Measurements from ENCODE around the gene RFNG. TPM values are rescaled to one million over a fixed set of nuclear protein-coding genes. Genes with fewer than 3 reads are reported as not detected.

The RFNG gene
- total and polyA plus RNA-seq, 2 of the 13 experiments (the other 11 are each of a cell fraction or from before 2014, with no cell fraction given), result 61.4 to 64.0 TPM

DNA sequence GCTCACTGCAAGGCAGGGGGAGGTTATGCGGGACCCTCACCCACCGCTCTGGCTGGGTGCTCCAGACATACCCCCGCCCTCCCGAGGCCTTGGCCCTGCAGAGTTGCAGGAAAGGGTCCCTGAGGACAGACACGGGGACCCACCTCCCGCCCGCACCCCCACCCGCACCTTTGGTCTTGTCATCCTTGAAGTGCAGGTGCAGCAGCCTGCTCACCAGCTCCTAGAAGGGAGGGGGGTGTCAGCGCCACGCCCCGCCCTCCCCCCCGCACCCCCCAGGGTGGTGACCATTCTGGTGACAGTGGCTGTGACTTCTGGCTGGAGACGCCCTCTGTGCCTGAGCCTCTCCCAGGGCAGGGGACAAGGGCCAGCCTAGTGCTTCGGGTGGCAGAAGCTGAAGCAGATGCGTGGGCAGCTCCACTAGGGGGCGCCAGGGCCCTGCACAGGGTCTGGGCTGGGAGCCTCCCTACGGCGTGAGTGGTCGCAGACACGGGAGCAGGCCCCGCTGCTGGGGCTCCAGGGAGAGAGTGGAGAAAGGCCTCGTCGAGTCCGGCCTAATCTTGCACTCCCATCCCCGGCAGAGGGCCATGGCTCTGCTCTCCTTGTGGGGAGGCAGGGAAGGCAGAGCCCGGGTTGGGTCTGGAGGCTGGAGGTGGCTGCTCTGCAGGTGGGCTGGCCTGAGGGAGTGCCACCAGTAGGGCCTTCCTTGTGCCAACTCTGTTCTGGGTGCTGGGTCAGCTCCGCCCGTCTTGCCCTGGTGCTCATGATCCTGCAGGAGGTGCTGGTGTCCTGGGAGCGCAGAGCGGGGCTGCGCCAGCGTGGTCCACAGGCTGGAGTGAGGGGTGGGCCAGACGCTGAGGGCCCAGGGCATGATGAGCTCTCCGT lies 31.7 kb downstream of the RFNG start (continued):
- TF ChIP-seq SAFB2 (CRISPR knock-in tag; IDR thresholded peaks at IDR 0.05; ENCODE audit: borderline replicate concordance, low read depth) (no peak), KLF13 (CRISPR knock-in tag; IDR thresholded peaks at IDR 0.05) (no peak), RXRA (CRISPR knock-in tag; IDR thresholded peaks at IDR 0.05) (0 out of 2 replicates have a peak, but pooled peaks have one; percentile 56), SMC3 (IDR thresholded peaks at IDR 0.05; ENCODE audit: low read length) (peak; percentile 26; the same call in 1 of the 2 replicates), MEIS2 (CRISPR knock-in tag; IDR thresholded peaks at IDR 0.05) (peak; percentile 67; the same call in 1 of the 2 replicates), ZNF674 (CRISPR knock-in tag; IDR thresholded peaks at IDR 0.05; ENCODE audit: low read depth) (no peak), TOE1 (CRISPR knock-in tag; IDR thresholded peaks at IDR 0.05) (peak; percentile 10; the same call in 1 of the 2 replicates), PTBP1 (IDR thresholded peaks at IDR 0.05; ENCODE audit: low read depth, low read length, poor library complexity, severe bottlenecking) (peak; percentile 73), THAP11 (CRISPR knock-in tag; IDR thresholded peaks at IDR 0.05) (peak; percentile 66; the same call in 1 of the 2 replicates)
- TF ChIP-seq, protein P1, sequence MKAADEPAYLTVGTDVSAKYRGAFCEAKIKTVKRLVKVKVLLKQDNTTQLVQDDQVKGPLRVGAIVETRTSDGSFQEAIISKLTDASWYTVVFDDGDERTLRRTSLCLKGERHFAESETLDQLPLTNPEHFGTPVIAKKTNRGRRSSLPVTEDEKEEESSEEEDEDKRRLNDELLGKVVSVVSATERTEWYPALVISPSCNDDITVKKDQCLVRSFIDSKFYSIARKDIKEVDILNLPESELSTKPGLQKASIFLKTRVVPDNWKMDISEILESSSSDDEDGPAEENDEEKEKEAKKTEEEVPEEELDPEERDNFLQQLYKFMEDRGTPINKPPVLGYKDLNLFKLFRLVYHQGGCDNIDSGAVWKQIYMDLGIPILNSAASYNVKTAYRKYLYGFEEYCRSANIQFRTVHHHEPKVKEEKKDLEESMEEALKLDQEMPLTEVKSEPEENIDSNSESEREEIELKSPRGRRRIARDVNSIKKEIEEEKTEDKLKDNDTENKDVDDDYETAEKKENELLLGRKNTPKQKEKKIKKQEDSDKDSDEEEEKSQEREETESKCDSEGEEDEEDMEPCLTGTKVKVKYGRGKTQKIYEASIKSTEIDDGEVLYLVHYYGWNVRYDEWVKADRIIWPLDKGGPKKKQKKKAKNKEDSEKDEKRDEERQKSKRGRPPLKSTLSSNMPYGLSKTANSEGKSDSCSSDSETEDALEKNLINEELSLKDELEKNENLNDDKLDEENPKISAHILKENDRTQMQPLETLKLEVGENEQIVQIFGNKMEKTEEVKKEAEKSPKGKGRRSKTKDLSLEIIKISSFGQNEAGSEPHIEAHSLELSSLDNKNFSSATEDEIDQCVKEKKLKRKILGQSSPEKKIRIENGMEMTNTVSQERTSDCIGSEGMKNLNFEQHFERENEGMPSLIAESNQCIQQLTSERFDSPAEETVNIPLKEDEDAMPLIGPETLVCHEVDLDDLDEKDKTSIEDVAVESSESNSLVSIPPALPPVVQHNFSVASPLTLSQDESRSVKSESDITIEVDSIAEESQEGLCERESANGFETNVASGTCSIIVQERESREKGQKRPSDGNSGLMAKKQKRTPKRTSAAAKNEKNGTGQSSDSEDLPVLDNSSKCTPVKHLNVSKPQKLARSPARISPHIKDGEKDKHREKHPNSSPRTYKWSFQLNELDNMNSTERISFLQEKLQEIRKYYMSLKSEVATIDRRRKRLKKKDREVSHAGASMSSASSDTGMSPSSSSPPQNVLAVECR (CRISPR knock-in tag; IDR thresholded peaks at IDR 0.05; ENCODE audit: borderline replicate concordance), result peak; percentile 67
- TF ChIP-seq, protein P2, sequence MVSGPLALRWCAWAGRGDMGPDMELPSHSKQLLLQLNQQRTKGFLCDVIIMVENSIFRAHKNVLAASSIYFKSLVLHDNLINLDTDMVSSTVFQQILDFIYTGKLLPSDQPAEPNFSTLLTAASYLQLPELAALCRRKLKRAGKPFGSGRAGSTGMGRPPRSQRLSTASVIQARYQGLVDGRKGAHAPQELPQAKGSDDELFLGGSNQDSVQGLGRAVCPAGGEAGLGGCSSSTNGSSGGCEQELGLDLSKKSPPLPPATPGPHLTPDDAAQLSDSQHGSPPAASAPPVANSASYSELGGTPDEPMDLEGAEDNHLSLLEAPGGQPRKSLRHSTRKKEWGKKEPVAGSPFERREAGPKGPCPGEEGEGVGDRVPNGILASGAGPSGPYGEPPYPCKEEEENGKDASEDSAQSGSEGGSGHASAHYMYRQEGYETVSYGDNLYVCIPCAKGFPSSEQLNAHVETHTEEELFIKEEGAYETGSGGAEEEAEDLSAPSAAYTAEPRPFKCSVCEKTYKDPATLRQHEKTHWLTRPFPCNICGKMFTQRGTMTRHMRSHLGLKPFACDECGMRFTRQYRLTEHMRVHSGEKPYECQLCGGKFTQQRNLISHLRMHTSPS (CRISPR knock-in tag; IDR thresholded peaks at IDR 0.05; ENCODE audit: low read depth), result peak; percentile 90
- TF ChIP-seq, protein P3, sequence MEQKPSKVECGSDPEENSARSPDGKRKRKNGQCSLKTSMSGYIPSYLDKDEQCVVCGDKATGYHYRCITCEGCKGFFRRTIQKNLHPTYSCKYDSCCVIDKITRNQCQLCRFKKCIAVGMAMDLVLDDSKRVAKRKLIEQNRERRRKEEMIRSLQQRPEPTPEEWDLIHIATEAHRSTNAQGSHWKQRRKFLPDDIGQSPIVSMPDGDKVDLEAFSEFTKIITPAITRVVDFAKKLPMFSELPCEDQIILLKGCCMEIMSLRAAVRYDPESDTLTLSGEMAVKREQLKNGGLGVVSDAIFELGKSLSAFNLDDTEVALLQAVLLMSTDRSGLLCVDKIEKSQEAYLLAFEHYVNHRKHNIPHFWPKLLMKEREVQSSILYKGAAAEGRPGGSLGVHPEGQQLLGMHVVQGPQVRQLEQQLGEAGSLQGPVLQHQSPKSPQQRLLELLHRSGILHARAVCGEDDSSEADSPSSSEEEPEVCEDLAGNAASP (CRISPR knock-in tag; IDR thresholded peaks at IDR 0.05; ENCODE audit: borderline replicate concordance), result 0 out of 2 replicates have a peak, but pooled peaks have one; percentile 22
- TF ChIP-seq, protein P4, sequence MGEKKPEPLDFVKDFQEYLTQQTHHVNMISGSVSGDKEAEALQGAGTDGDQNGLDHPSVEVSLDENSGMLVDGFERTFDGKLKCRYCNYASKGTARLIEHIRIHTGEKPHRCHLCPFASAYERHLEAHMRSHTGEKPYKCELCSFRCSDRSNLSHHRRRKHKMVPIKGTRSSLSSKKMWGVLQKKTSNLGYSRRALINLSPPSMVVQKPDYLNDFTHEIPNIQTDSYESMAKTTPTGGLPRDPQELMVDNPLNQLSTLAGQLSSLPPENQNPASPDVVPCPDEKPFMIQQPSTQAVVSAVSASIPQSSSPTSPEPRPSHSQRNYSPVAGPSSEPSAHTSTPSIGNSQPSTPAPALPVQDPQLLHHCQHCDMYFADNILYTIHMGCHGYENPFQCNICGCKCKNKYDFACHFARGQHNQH (CRISPR knock-in tag; IDR thresholded peaks at IDR 0.05), result peak; percentile 38; the same call in 1 of the 2 replicates
- TF ChIP-seq, protein P5, sequence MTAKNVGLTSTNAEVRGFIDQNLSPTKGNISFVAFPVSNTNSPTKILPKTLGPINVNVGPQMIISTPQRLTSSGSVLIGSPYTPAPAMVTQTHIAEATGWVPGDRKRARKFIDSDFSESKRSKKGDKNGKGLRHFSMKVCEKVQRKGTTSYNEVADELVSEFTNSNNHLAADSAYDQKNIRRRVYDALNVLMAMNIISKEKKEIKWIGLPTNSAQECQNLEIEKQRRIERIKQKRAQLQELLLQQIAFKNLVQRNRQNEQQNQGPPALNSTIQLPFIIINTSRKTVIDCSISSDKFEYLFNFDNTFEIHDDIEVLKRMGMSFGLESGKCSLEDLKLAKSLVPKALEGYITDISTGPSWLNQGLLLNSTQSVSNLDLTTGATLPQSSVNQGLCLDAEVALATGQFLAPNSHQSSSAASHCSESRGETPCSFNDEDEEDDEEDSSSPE (CRISPR knock-in tag; IDR thresholded peaks at IDR 0.05), result no peak; the same call in 1 of the 2 replicates
- TF ChIP-seq, protein P6, sequence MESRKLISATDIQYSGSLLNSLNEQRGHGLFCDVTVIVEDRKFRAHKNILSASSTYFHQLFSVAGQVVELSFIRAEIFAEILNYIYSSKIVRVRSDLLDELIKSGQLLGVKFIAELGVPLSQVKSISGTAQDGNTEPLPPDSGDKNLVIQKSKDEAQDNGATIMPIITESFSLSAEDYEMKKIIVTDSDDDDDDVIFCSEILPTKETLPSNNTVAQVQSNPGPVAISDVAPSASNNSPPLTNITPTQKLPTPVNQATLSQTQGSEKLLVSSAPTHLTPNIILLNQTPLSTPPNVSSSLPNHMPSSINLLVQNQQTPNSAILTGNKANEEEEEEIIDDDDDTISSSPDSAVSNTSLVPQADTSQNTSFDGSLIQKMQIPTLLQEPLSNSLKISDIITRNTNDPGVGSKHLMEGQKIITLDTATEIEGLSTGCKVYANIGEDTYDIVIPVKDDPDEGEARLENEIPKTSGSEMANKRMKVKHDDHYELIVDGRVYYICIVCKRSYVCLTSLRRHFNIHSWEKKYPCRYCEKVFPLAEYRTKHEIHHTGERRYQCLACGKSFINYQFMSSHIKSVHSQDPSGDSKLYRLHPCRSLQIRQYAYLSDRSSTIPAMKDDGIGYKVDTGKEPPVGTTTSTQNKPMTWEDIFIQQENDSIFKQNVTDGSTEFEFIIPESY (CRISPR knock-in tag; IDR thresholded peaks at IDR 0.05), result peak; percentile 93; the same call in 1 of the 2 replicates
